GM12878 (cell line): Measurements from ENCODE around the gene CLEC17A.

ENCODE experiments used
- ATF7 ChIP-seq: fragments of 450-650 bp; IDR thresholded peaks from 2 replicates; pipeline ENCODE4 v1.6.1; 2016; ENCODE audit warnings: low read depth, mild to moderate bottlenecking
- CREM ChIP-seq: IDR thresholded peaks from 2 replicates; pipeline ENCODE4 v1.6.1; 2014; ENCODE audit warnings: antibody characterized with exemption, low read depth
- EGR1 ChIP-seq, 2 experiments: IDR thresholded peaks; 1 replicate in 1 of 2; 2 replicates in 1 of 2; pipeline ENCODE4 v1.6.1; 2011 to 2012; ENCODE audit warnings: low read depth in 2 of 2, low read length in 2 of 2, borderline replicate concordance in 1 of 2, mild to moderate bottlenecking in 1 of 2, moderate library complexity in 1 of 2
- LARP7 ChIP-seq: fragments of 450-650 bp; IDR thresholded peaks from 2 replicates; pipeline ENCODE4 v1.6.1; 2017; ENCODE audit warnings: mild to moderate bottlenecking
- SREBF1 ChIP-seq: IDR thresholded peaks from 2 replicates; pipeline ENCODE4 v1.6.1; 2012; ENCODE audit warnings: mild to moderate bottlenecking, low read length
- TBL1XR1 ChIP-seq: IDR thresholded peaks from 2 replicates; pipeline ENCODE4 v1.6.1; 2012; ENCODE audit warnings: low read depth, low read length, improper control_type of control experiment
- YY1 ChIP-seq: IDR thresholded peaks from 2 replicates; pipeline ENCODE4 v1.6.1; 2011; ENCODE audit warnings: low read depth, mild to moderate bottlenecking, low read length
- TF ChIP-seq, protein P1 (sequence below), 3 experiments: IDR thresholded peaks in 2 of 3; conservative IDR thresholded peaks in 1 of 3; 2 replicates each; pipeline ENCODE4 v1.5.1; 2011; ENCODE audit warnings: low read depth in 3 of 3, low read length in 3 of 3, mild to moderate bottlenecking in 3 of 3, control low read depth in 2 of 3, moderate library complexity in 2 of 3, inconsistent platforms in 1 of 3, mixed read lengths in 1 of 3; ENCODE audit not compliant: control insufficient read depth in 2 of 3, insufficient read depth in 1 of 3; ENCODE audit errors: extremely low read depth in 1 of 3

DNA sequence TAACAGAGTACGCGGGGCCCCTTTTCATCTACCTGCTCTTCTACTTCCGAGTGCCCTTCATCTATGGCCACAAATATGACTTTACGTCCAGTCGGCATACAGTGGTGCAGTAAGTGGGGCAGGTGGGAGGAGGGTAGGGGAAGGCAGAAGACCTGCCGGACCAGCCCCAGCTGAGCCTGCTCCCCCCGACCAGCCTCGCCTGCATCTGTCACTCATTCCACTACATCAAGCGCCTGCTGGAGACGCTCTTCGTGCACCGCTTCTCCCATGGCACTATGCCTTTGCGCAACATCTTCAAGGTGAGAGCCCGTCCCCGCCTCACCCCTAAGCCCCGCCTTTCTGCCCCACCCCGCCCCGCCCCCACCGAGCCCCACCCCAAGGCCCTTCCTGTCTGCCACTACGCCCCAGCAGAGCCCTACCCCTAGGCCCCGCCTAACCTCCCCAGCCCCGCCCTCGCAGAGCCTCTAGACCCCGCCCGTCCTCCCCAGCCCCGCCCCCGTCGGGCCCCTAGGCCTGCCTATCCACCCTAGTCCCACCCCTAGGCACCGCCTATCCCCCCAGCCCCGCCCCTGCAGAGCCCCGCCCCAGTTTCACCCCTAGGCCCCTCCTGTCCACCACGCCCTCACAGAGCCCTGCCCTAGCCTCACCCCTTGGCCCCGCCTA lies 18.8 kb upstream of the CLEC17A start:
- no peak for TF ChIP-seq EGR1 (IDR thresholded peaks at IDR 0.05; ENCODE audit: borderline replicate concordance in 1 of 2, low read depth in 2 of 2, low read length in 2 of 2)
- TF ChIP-seq TBL1XR1 = no peak
- TF ChIP-seq CREM = no peak
- TF ChIP-seq, protein P1, sequence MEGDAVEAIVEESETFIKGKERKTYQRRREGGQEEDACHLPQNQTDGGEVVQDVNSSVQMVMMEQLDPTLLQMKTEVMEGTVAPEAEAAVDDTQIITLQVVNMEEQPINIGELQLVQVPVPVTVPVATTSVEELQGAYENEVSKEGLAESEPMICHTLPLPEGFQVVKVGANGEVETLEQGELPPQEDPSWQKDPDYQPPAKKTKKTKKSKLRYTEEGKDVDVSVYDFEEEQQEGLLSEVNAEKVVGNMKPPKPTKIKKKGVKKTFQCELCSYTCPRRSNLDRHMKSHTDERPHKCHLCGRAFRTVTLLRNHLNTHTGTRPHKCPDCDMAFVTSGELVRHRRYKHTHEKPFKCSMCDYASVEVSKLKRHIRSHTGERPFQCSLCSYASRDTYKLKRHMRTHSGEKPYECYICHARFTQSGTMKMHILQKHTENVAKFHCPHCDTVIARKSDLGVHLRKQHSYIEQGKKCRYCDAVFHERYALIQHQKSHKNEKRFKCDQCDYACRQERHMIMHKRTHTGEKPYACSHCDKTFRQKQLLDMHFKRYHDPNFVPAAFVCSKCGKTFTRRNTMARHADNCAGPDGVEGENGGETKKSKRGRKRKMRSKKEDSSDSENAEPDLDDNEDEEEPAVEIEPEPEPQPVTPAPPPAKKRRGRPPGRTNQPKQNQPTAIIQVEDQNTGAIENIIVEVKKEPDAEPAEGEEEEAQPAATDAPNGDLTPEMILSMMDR (IDR thresholded peaks at IDR 0.05 in 2 of 3, conservative IDR thresholded peaks at IDR 0.05 in 1 of 3; ENCODE audit: control insufficient read depth in 2 of 3, extremely low read depth in 1 of 3, insufficient read depth in 1 of 3, low read depth in 3 of 3, low read length in 3 of 3) = no peak
- TF ChIP-seq ATF7 = no peak
- TF ChIP-seq LARP7 = no peak
- no peak for TF ChIP-seq SREBF1
- no peak for TF ChIP-seq YY1
